Cerebellar nuclear complex (tissue), 1 donor: ENCODE results near the gene AHNAK2.
"Not testable (repeated sequence)": the region's sequence is repeated elsewhere in the genome, so short reads cannot be mapped to it uniquely, and the experiment has no call there.

Experiments used
- DNase-seq, 2 experiments: peaks; one replicate each; lab custom pipeline; 2025; lab: John Stamatoyannopoulos, UW

The AHNAK2 gene

GRCh38 chr14:104977681-104978653 lies at the start of gene AHNAK2:
AHNAK2 (minus strand) TSS chr14:104978374; CDS start chr14:104978237, 137 bp downstream.
- DNase-seq: no peak

DNA sequence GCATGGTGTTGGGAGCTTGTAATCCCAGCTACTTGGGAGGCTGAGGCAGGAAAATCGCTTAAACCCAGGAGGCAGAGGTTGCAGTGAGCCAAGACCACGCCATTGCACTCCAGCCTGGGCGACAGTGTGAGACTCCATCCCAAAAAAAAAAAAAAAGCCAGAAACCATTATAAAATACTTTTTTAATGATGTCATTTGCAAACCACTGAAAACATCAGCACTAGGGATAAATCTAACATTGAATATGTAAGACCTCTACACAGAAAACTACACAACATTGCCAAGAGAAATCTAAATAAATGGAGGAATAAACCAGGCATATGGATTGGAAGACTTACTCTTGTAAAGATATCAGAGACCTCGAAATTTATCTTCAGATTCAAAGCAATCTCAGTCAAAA lies 49.5 kb upstream of the AHNAK2 start:
- DNase-seq: not testable (repeated sequence)

- DNase-seq: no peak
Observed at GRCh38 chr14:105026802-105027563, 48.8 kb upstream of the AHNAK2 start.

- DNase-seq: no peak
Observed at GRCh38 chr14:105026033-105026785, 48.0 kb upstream of the AHNAK2 start.

DNA sequence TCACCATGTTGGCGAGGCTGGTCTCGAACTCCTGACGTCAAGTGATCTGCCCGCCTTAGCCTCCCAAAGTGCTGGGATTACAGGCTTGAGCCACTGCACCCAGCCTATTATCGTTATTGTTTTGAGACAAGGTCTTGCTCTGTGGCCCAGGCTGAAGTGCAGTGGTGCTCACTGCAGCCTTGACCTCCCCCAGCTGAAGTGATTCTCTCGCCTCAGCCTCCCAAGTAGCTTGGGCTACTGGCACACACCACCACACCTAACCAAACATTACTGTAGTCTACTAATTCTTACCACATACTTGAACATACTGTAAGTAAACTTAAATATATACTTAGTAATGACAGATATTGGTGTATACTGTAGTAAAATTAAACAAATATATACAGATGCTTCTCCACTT lies 47.3 kb upstream of the AHNAK2 start:
- DNase-seq: no peak

GRCh38 chr14:105023791-105024480 lies 45.8 kb upstream of the AHNAK2 start:
- DNase-seq: no peak

DNA sequence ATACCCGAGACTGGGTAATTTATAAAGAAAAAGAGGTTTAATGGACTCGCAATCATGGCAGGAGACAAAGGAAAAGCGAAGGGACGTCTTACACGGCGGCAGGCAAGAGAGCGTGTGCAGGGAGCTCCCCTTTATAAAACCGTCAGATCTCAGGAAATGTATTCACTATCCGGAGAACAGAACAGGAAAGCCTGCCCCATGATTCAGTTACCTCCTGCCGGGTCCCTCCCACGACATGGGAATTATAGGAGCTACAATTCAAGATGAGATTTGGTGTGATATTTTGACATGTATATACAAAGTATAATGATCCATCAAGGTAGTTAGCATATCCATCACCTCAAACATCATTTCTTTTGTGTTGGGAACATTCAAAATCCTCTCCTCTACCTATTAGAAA lies 45.0 kb upstream of the AHNAK2 start:
- no peak for DNase-seq

DNA sequence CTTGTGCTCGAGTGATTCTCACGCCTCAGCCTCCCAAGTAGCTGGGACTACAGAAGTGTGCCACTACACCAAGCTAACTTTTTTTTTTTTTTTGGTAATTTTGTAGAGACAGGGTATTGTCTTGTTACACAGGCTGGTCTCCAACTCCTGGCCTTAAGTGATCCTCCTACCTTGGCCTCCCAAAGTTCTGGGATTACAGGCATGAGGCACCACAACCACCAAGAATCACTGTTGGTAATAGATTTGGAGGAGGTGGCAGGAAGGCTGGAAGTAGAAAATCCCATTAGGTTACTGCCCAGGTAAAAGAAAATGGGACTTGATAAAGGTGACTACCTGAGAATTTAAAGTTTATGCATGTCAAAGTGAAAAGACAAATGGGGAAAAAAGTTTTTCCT lies 44.1 kb upstream of the AHNAK2 start:
- no peak for DNase-seq

DNA sequence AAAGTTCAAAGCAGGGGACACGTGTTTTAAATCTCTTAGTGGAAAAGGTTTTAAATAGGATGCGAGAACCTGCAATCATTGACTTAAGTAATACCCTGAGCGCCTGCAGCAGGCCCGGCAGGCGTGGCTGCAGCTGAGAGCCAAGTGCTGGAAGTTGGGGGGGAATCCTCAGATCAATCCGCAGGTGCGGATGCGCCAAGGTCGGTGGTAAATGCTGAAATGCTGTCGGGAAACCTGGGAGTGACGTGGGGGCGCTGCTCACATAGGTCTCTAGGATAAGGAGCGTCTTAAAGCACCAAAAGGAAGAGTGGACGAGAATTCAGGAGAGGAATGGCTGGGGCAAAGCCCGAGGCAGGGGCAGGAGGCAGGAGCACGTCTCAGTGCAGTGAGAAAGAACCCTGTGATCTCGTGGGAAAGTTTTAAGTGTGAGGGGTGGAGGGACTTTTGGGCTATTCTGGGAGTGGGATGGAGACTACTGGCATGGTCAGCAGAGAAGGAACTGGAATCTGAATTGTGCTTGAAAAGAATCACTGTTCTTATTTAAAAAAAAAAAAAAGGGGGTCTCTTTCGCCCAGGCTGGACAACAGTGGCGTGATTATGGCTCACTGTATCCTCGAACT lies 43.6 kb upstream of the AHNAK2 start:
- no peak for DNase-seq

GRCh38 chr14:105020815-105021655 lies 42.9 kb upstream of the AHNAK2 start, which contains the start of gene CDCA4:
CDCA4 (minus strand) TSS chr14:105021083; CDS start chr14:105011929, 9,154 bp downstream.
- DNase-seq: peak; percentile 63 to 93

DNA sequence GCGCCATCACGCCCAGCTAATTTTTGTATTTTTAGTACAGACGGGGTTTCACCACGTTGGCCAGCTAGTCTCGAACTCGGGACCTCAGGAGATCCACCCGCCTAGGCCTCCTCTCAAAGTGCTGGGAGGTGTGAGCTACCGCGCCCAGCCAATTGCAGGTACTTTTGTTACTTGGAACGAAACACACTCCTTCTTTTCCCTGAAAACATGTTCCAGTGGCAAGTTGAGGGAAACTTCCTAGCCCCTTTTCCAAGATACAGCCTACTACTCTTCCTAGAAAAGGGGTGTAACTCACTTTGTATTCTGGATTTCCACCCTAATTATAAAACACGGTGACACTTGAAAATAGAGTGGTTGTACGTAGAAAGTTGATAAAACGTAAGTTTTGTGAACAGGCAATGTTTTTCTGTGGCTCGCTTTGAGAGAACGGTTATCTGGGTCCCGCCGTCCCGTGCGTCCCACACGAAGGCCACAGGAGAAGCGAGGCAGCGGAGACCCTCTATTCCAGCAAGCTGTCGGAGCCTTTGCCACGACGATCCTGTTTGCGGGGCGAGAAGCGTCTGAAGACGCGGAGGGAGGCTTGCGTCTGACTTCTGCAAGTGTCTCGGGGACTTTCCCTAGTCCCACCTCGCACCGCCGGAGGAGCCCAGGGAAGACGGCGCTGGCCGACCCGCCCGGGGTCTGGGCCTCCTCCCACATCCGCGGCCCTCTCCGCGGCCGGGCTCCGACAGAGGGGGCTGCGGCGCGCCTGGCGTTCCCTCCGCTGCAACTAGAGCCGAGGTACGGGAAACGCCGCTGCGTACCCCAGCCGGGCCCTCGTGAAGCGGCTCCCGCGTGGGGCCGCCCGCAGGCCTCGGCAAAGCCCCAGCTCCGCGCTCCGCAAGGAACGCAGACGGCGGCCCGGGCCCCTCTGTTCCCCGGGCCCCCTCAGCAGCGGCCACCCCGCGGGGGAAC lies 42.0 kb upstream of the AHNAK2 start:
- no peak for DNase-seq

GRCh38 chr14:105018414-105018813 lies 40.2 kb upstream of the AHNAK2 start:
- no peak for DNase-seq

DNA sequence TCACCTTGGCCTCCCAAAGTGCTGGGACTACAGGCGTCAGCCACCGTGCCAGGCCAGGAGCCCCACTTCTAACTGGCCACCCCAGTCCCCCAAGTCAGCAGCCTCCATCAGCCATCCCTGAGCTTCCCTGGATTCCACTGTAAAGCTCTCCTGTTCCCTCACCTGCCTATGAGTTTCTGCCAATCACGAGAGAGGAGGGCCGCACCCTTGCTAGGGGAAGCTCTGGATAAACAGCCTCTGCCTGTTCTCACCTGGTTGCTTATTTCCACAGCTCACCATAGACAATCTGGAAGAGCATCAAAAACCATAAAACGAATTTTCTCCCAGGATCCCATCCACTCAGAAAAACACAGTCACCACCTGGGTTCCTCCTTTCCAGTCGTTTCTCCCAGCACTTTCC lies 37.7 kb upstream of the AHNAK2 start:
- no peak for DNase-seq

DNA sequence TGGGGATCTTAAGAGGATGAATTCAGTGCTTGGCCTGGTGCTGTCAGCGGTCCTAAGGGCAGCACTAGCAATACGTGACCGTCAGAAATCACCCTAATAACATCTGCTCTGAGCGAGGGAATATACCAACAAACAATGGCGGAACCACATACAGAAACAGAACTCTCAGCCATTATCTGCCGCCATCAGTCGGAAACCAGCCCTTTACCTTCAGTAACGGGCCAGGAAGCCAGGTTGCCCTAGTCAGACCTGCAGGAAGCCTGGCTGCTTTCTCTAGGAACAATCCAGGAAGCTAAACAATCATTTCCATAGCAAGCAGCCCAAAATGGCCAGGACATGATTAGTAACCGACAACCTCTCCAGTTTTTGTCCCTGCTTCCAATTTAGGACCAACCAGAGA lies 37.1 kb upstream of the AHNAK2 start:
- DNase-seq: no peak

DNA sequence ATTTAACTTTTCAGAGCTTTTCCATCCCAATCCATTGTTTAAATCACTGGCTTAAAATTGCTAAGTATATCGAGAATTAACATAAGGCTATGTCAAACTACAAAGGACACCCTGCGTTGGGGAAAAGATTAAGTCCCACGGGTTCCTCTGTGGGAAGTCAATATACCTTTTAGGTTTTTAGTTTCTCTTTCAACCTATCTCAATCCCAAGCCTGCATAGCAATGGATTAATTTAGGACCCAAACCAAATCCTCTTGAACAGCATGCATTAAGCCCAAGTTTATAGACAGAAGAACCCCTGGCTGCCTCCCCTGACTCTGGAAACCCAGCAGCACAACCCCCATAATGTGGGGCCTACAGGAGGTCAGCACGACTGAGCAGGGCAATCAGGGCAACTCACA lies 36.5 kb upstream of the AHNAK2 start:
- DNase-seq: no peak

- DNase-seq: no peak
Observed at GRCh38 chr14:105014032-105014431, 35.9 kb upstream of the AHNAK2 start.

DNA sequence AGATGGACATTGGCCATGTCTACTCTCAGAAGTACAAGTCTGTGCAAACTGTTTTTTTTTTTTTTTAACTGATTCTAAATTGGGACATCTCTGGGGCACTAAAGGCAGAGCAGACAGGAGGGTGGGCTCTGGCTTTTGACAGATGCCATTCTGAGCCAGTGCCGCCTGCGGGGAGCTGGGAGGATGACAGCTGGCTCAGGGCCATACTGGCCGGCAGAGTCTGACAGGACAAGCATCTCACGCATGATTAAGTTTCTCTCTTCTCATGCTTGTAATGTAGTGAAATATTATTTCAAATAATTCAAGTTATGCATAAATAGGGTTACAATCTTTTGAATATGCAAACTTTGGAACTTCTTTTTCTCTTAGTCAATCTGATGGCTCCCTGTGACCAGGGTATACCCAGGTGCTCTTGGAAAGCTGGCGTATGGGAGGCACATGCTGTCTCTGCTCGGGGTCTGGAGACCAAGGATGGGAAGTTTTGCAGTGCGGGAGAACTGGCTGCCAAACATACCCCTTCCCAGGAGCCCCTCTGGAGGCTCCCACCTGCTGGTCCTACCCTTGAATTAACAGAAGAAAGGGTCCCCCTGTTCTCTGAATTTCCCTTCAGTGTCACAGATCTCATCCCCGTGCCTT lies 35.1 kb upstream of the AHNAK2 start:
- DNase-seq: no peak
